PC-3 (cell line): Measurements from ENCODE around the gene NPTX1. TPM values are rescaled to one million over a fixed set of nuclear protein-coding genes. Genes with fewer than 3 reads are reported as not detected.

Experiments used
- ATAC-seq: fragments of 200-7000 bp; cut with Tn5 transposase; 2 replicates; pipeline ENCODE4 v1.9.1; 2020; ENCODE audit warnings: mild to moderate bottlenecking, moderate library complexity
- BruUV-seq: library from RNA; stranded (reverse); fragments of 400-500 nt; replicated peaks from 2 replicates; lab custom pipeline; 2021; lab: Mats Ljungman, UMichigan
- CTCF ChIA-PET: fragments of 300-600 bp; sonication (Branson Sonifier 250); formaldehyde crosslinking; loops from one replicate; lab custom pipeline; 2022; ENCODE audit warnings: antibody characterized with exemption; lab: Charles Lee
- POLR2A ChIA-PET: fragments of 300-600 bp; sonication (Branson Sonifier 250); formaldehyde crosslinking; loops from one replicate; lab custom pipeline; 2022; ENCODE audit warnings: antibody characterized with exemption; ENCODE audit not compliant: unreplicated experiment; lab: Charles Lee
- DNase-seq: peaks from one replicate; pipeline ENCODE4 v3.0.0-alpha.2; 2015
- H2AFZ ChIP-seq: fragments of 300-600 bp; sonication (generic); 2 replicates; pipeline ENCODE4 v1.6.0; 2016; ENCODE audit warnings: antibody characterized with exemption, low read length
- H3F3A ChIP-seq: fragments of 300-600 bp; sonication (generic); one replicate; pipeline ENCODE4 v1.6.0; 2017; ENCODE audit warnings: antibody characterized with exemption, low read length, control low read depth, mild to moderate bottlenecking; ENCODE audit not compliant: unreplicated experiment
- H3K27ac ChIP-seq: fragments of 300-600 bp; sonication (generic); 2 replicates; pipeline ENCODE4 v1.5.1; 2016; ENCODE audit warnings: mild to moderate bottlenecking, low read length
- H3K27me3 ChIP-seq: fragments of 300-600 bp; sonication (generic); 2 replicates; pipeline ENCODE4 v1.6.1; 2016; ENCODE audit warnings: low read length, mixed read lengths
- H3K36me3 ChIP-seq: fragments of 300-600 bp; sonication (generic); 2 replicates; pipeline ENCODE4 v1.6.1; 2016; ENCODE audit warnings: low read depth, mixed run types, low read length, mixed read lengths
- H3K4me1 ChIP-seq: fragments of 300-600 bp; sonication (generic); 2 replicates; pipeline ENCODE4 v1.5.1; 2016; ENCODE audit warnings: low read length; ENCODE audit not compliant: insufficient read depth
- H3K4me2 ChIP-seq: fragments of 300-600 bp; sonication (generic); 2 replicates; pipeline ENCODE4 v1.6.0; 2016; ENCODE audit warnings: low read length
- H3K4me3 ChIP-seq: fragments of 300-600 bp; sonication (generic); 2 replicates; pipeline ENCODE4 v1.5.1; 2016; ENCODE audit warnings: mild to moderate bottlenecking, low read length, mixed read lengths
- H3K79me2 ChIP-seq: fragments of 300-600 bp; sonication (generic); 2 replicates; pipeline ENCODE4 v1.6.1; 2017; ENCODE audit warnings: low read length, mixed read lengths
- H3K9ac ChIP-seq: fragments of 300-600 bp; sonication (generic); 2 replicates; pipeline ENCODE4 v1.6.0; 2016; ENCODE audit warnings: mild to moderate bottlenecking, low read length
- H3K9me2 ChIP-seq: fragments of 300-600 bp; sonication (generic); replicated peaks from 2 replicates; pipeline ENCODE4 v1.6.1; 2016; ENCODE audit warnings: mixed run types, low read length, mixed read lengths
- H3K9me3 ChIP-seq: fragments of 300-600 bp; sonication (generic); 2 replicates; pipeline ENCODE4 v1.6.1; 2016; ENCODE audit warnings: low read length, mixed read lengths
- H4K20me1 ChIP-seq: fragments of 300-600 bp; sonication (generic); 2 replicates; pipeline ENCODE4 v1.6.1; 2016; ENCODE audit warnings: low read length, mixed read lengths
- CTCF ChIP-seq: fragments of 300-600 bp; sonication (generic); conservative IDR thresholded peaks from 2 replicates; pipeline ENCODE4 v1.5.1; 2017; ENCODE audit warnings: antibody characterized with exemption, low read depth, mild to moderate bottlenecking, low read length
- EZH2 ChIP-seq: fragments of 300-600 bp; sonication (generic); IDR thresholded peaks from one replicate; pipeline ENCODE4 v1.6.1; 2017; ENCODE audit warnings: antibody characterized with exemption, mild to moderate bottlenecking, low read length; ENCODE audit not compliant: unreplicated experiment
- EZH2phosphoT487 ChIP-seq: fragments of 300-600 bp; sonication (generic); IDR thresholded peaks from 2 replicates; pipeline ENCODE4 v1.6.1; 2018; ENCODE audit warnings: mild to moderate bottlenecking, antibody characterized with exemption, low read length, borderline replicate concordance
- intact Hi-C: fragments of 100-400 bp; cut with micrococcal nuclease; formaldehyde crosslinking; loops from 2 replicates; pipeline ENCODE4 v1.9.0; 2023
- total RNA-seq: library from RNA; depleted of rRNA; stranded (reverse); fragments of >200 nt; gene quantifications from 2 replicates; pipeline ENCODE4 v1.2.3, GENCODE V29; 2014

Gene NPTX1
- total RNA-seq, 1 experiment from 2014 or later, result 0.55 TPM

GRCh38 chr17:80443916-80444643, 32.3 kb downstream of the NPTX1 start:
- no peak for DNase-seq
- POLR2A ChIA-PET, result no interaction called here
- H3K4me1 ChIP-seq, result no peaks in the 10 kb centered on the region
- no peaks in the 10 kb centered on the region for H3K9me2 ChIP-seq
- TF ChIP-seq EZH2phosphoT487, result no peak
- TF ChIP-seq EZH2, result no peak
- no peak for TF ChIP-seq CTCF
- H3K4me2 ChIP-seq, result no peak overlapping the region
- intact Hi-C loops, result no loop called here
- no peak overlapping the region for H3K4me3 ChIP-seq
- no peaks in the 10 kb centered on the region for H3K27me3 ChIP-seq
- H3K36me3 ChIP-seq, result no peaks in the 10 kb centered on the region
- CTCF ChIA-PET, result no interaction called here
- no peak overlapping the region for H3K27ac ChIP-seq
- H4K20me1 ChIP-seq, result no peaks in the 10 kb centered on the region
- no peaks in the 10 kb centered on the region for H3K79me2 ChIP-seq
- ATAC-seq, result no peak
- H2AFZ ChIP-seq, result no peak overlapping the region
- H3K9me3 ChIP-seq, result no peaks in the 10 kb centered on the region
- H3K9ac ChIP-seq, result no peak overlapping the region
- no TSS peak for BruUV-seq
- H3F3A ChIP-seq, result no peaks in the 10 kb centered on the region

GRCh38 chr17:80443498-80443897, 32.9 kb downstream of the NPTX1 start:
- no peaks in the 10 kb centered on the region for H3K9me3 ChIP-seq
- ChIA-PET CTCF (no interaction called here), POLR2A (no interaction called here)
- no TSS peak for BruUV-seq
- H3K79me2 ChIP-seq, result no peaks in the 10 kb centered on the region
- ATAC-seq (no peak), DNase-seq (no peak)
- H3K4me2 ChIP-seq, result no peak overlapping the region
- H3K4me3 ChIP-seq, result no peak overlapping the region
- intact Hi-C loops, result no loop called here
- H3K9me2 ChIP-seq, result no peaks in the 10 kb centered on the region
- H3K9ac ChIP-seq, result no peak overlapping the region
- no peaks in the 10 kb centered on the region for H4K20me1 ChIP-seq
- no peaks in the 10 kb centered on the region for H3K4me1 ChIP-seq
- no peak overlapping the region for H3K27ac ChIP-seq
- H2AFZ ChIP-seq, result no peak overlapping the region
- TF ChIP-seq EZH2 (no peak), CTCF (no peak), EZH2phosphoT487 (no peak)
- no peaks in the 10 kb centered on the region for H3K36me3 ChIP-seq
- H3F3A ChIP-seq, result no peaks in the 10 kb centered on the region
- no peaks in the 10 kb centered on the region for H3K27me3 ChIP-seq

- Histone ChIP-seq H3K4me1 (no peaks in the 10 kb centered on the region), H3K9ac (no peak overlapping the region), H3K9me2 (no peaks in the 10 kb centered on the region), H3K27me3 (no peaks in the 10 kb centered on the region), H3F3A (no peaks in the 10 kb centered on the region), H3K36me3 (no peaks in the 10 kb centered on the region), H3K4me3 (no peak overlapping the region), H3K4me2 (no peak overlapping the region), H2AFZ (no peak overlapping the region), H3K79me2 (no peaks in the 10 kb centered on the region), H3K27ac (no peak overlapping the region), H3K9me3 (no peaks in the 10 kb centered on the region), H4K20me1 (no peaks in the 10 kb centered on the region)
- ATAC-seq, result no peak
- DNase-seq, result no peak
- intact Hi-C loops, result no loop called here
- POLR2A ChIA-PET, result no interaction called here
- CTCF ChIA-PET, result no interaction called here
- no peak for TF ChIP-seq EZH2phosphoT487
- TF ChIP-seq EZH2, result no peak
- TF ChIP-seq CTCF, result no peak
- BruUV-seq, result no TSS peak
Observed at GRCh38 chr17:80442764-80443163, 33.6 kb downstream of the NPTX1 start.
